Fibroblast of lung (primary cell): ENCODE results near the gene JARID2. TPM values are rescaled to one million over a fixed set of nuclear protein-coding genes. Genes with fewer than 3 reads are reported as not detected.

Source experiments
- DNase-seq, 2 donors: peaks; one replicate each; pipeline versions ENCODE4 v3.0.0 to v3.0.0-alpha.2; 2010; ENCODE audit warnings: low read depth in 2 of 2
- H2AFZ ChIP-seq: 2 replicates; pipeline ENCODE4 v1.5.1; 2012; ENCODE audit warnings: low read length, control low read depth, inconsistent platforms
- H3K27ac ChIP-seq: 2 replicates; pipeline ENCODE4 v1.5.1; 2011; ENCODE audit warnings: low read length, control low read depth; ENCODE audit not compliant: insufficient read depth
- H3K27me3 ChIP-seq: 2 replicates; pipeline ENCODE4 v1.5.1; 2011; ENCODE audit warnings: mild to moderate bottlenecking, low read length; ENCODE audit not compliant: control insufficient read depth, insufficient read depth
- H3K36me3 ChIP-seq: 2 replicates; pipeline ENCODE4 v1.5.1; 2011; ENCODE audit warnings: low read length; ENCODE audit not compliant: control insufficient read depth, insufficient read depth
- H3K4me1 ChIP-seq: 2 replicates; pipeline ENCODE4 v1.5.1; 2011; ENCODE audit warnings: low read length; ENCODE audit not compliant: control insufficient read depth, insufficient read depth; ENCODE audit errors: extremely low read depth
- H3K4me2 ChIP-seq: 2 replicates; pipeline ENCODE4 v1.5.1; 2011; ENCODE audit warnings: low read length, control low read depth; ENCODE audit not compliant: insufficient read depth; ENCODE audit errors: extremely low read depth
- H3K4me3 ChIP-seq, 4 experiments: fragments of 200-600 bp in 1 of 4; sonication (generic) in 1 of 4; replicated peaks in 1 of 4; 2 replicates each; pipeline ENCODE4 v1.5.1; 2011 to 2016; ENCODE audit warnings: low read length in 4 of 4, low read depth in 3 of 4, mild to moderate bottlenecking in 3 of 4, control low read depth in 2 of 4, inconsistent platforms in 1 of 4, mixed read lengths in 1 of 4; ENCODE audit not compliant: insufficient read depth in 1 of 4; ENCODE audit errors: control extremely low read depth in 1 of 4
- H3K79me2 ChIP-seq: 2 replicates; pipeline ENCODE4 v1.5.1; 2012; ENCODE audit warnings: mild to moderate bottlenecking, low read length, inconsistent platforms; ENCODE audit not compliant: control insufficient read depth, insufficient read depth
- H3K9ac ChIP-seq: 2 replicates; pipeline ENCODE4 v1.5.1; 2011; ENCODE audit warnings: mild to moderate bottlenecking, low read length, control low read depth; ENCODE audit not compliant: insufficient read depth
- H3K9me3 ChIP-seq: 2 replicates; pipeline ENCODE4 v1.5.1; 2012; ENCODE audit warnings: low read depth, low read length; ENCODE audit not compliant: control insufficient read depth, insufficient read depth
- H4K20me1 ChIP-seq: 2 replicates; pipeline ENCODE4 v1.5.1; 2011; ENCODE audit warnings: low read length; ENCODE audit not compliant: control insufficient read depth, insufficient read depth; ENCODE audit errors: extremely low read depth
- EZH2 ChIP-seq: IDR thresholded peaks from 2 replicates; pipeline ENCODE4 v1.5.1; 2012; ENCODE audit warnings: low read length, control low read depth, mild to moderate bottlenecking; ENCODE audit errors: missing control alignments
- polyA plus RNA-seq, 2 donors: library from polyadenylated mRNA; depleted of rRNA in 1 of 2; stranded (reverse) in 1 of 2; unstranded in 1 of 2; fragments of >200 nt; gene quantifications; 2 replicates each; pipeline ENCODE4 v1.2.1, GENCODE V29; 2011 to 2012; ENCODE audit warnings: missing spikeins in 1 of 2
- total RNA-seq: library from RNA; depleted of rRNA; stranded (reverse); fragments of >200 nt; gene quantifications from 2 replicates; pipeline ENCODE4 v1.2.1, GENCODE V29; 2014
- TF ChIP-seq, protein P1 (sequence below), 2 donors: IDR thresholded peaks in 1 of 2; conservative IDR thresholded peaks in 1 of 2; 1 replicate in 1 of 2; 2 replicates in 1 of 2; pipeline ENCODE4 v1.5.1; 2011 to 2012; ENCODE audit warnings: low read length in 2 of 2, control low read depth in 1 of 2, inconsistent platforms in 1 of 2, low read depth in 1 of 2, mild to moderate bottlenecking in 1 of 2

JARID2 gene
- total and polyA plus RNA-seq, 2 donors (not counting 1 experiment from before 2014, with no cell fraction given), result 5.0 to 8.2 TPM

DNA sequence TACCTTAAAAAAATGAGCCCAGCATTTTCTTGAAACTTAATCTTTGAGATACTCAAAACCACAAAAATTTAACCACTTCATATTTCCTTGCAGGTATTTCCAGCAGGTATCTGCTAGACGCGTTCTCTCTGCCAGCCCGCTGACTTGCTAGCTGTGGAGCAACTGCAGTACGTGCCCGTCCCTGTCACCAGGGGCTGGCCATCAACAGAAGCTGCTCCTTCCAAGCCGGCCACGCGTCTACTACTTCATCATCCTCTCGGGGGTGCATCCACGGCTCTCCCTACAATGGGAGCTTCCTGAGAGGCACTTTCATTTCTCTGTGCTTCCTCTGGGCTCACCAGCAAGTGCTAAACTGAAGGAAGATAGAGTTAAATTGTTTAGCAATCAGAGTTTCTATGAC lies 284.5 kb downstream of the JARID2 start:
- no peak for TF ChIP-seq EZH2
- TF ChIP-seq, protein P1, sequence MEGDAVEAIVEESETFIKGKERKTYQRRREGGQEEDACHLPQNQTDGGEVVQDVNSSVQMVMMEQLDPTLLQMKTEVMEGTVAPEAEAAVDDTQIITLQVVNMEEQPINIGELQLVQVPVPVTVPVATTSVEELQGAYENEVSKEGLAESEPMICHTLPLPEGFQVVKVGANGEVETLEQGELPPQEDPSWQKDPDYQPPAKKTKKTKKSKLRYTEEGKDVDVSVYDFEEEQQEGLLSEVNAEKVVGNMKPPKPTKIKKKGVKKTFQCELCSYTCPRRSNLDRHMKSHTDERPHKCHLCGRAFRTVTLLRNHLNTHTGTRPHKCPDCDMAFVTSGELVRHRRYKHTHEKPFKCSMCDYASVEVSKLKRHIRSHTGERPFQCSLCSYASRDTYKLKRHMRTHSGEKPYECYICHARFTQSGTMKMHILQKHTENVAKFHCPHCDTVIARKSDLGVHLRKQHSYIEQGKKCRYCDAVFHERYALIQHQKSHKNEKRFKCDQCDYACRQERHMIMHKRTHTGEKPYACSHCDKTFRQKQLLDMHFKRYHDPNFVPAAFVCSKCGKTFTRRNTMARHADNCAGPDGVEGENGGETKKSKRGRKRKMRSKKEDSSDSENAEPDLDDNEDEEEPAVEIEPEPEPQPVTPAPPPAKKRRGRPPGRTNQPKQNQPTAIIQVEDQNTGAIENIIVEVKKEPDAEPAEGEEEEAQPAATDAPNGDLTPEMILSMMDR (conservative IDR thresholded peaks at IDR 0.05 in 1 of 2, IDR thresholded peaks at IDR 0.05 in 1 of 2; ENCODE audit: low read depth in 1 of 2, low read length in 2 of 2), result no peak
- H3K27me3 ChIP-seq, result no peaks in the 10 kb centered on the region
- no peak overlapping the region for H3K4me3 ChIP-seq
- no peak overlapping the region for H3K9ac ChIP-seq
- H3K4me1 ChIP-seq, result no peaks in the 10 kb centered on the region
- no peak overlapping the region for H2AFZ ChIP-seq
- no peaks in the 10 kb centered on the region for H4K20me1 ChIP-seq
- no peaks in the 10 kb centered on the region for H3K79me2 ChIP-seq
- no peak overlapping the region for H3K27ac ChIP-seq
- H3K9me3 ChIP-seq, result no peaks in the 10 kb centered on the region
- H3K4me2 ChIP-seq, result no peak overlapping the region
- DNase-seq, result no peak
- H3K36me3 ChIP-seq, result no peaks in the 10 kb centered on the region

DNA sequence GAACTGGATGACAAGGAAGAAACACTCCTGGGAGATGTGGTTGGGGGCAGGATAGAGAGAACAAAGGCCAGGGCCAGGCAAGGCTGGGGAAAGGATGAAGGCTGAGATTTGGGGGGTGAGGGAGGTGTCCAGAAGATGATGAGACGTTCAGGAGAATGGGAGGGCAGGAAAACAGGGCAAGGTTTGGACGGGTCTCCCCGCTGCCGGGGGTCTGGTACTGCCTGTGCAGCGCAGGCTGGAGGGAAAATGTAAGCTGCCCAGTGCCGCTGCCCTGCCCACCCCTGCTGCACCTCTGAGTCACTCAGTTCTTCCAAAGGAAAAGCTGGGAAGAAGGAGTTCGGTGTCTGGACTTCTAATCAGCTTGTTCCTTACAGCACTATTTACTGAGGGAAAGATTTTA lies 286.1 kb downstream of the JARID2 start:
- Histone ChIP-seq H3K4me3 (no peak overlapping the region), H2AFZ (no peak overlapping the region), H4K20me1 (no peaks in the 10 kb centered on the region), H3K27me3 (no peaks in the 10 kb centered on the region), H3K36me3 (no peaks in the 10 kb centered on the region), H3K4me2 (no peak overlapping the region), H3K9ac (no peak overlapping the region), H3K9me3 (no peaks in the 10 kb centered on the region), H3K4me1 (no peaks in the 10 kb centered on the region), H3K27ac (no peak overlapping the region), H3K79me2 (no peaks in the 10 kb centered on the region)
- DNase-seq, result no peak
- TF ChIP-seq, protein P1 (conservative IDR thresholded peaks at IDR 0.05 in 1 of 2, IDR thresholded peaks at IDR 0.05 in 1 of 2; ENCODE audit: low read depth in 1 of 2, low read length in 2 of 2), result no peak
- TF ChIP-seq EZH2, result no peak

DNA sequence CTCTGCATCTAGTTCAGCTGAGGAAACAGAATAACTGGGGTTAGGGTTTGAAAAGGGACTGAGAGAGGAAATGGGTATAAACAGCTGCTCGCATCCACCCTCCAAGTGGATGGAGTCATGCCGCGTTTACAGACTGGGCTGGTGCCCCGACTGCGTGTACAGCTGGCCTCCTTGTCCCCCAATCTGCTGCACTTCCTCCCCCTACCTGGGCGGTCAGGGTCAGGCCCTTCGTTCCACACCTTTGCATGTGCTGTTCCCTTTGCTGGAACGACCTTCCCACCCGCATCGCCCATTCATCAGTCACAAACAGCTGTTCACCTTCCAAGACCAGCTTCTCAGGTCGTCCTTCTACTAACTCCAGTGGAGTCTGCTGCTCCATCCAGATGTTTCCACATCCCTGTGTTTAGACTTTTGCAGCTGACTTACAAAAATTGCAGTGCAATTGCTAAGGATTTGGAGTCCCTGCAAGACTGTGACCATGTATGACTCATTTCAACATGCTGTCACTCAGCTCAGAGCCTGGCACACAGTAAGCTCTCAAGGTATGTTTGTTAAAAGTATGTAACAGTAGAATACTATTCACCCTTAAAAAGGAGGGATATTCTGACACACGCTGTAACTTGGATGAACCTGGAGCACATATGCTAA lies 287.6 kb downstream of the JARID2 start:
- Histone ChIP-seq H3K9me3 (no peaks in the 10 kb centered on the region), H3K4me2 (no peak overlapping the region), H3K4me1 (no peaks in the 10 kb centered on the region), H3K36me3 (no peaks in the 10 kb centered on the region), H3K27me3 (no peaks in the 10 kb centered on the region), H3K4me3 (no peak overlapping the region), H4K20me1 (no peaks in the 10 kb centered on the region), H3K79me2 (no peaks in the 10 kb centered on the region), H2AFZ (no peak overlapping the region), H3K27ac (no peak overlapping the region), H3K9ac (no peak overlapping the region)
- DNase-seq, result peak; percentile 14 to 51
- no peak for TF ChIP-seq EZH2
- TF ChIP-seq, protein P1 (conservative IDR thresholded peaks at IDR 0.05 in 1 of 2, IDR thresholded peaks at IDR 0.05 in 1 of 2; ENCODE audit: low read depth in 1 of 2, low read length in 2 of 2), result no peak
